ENCODE results near the gene CLDN2. TPM values are rescaled to one million over a fixed set of nuclear protein-coding genes. Genes with fewer than 3 reads are reported as not detected.

Gene CLDN2
- total RNA-seq, 1 donor from 2014 or later = not detected

- Mint-ChIP-seq H3K36me3 (peaks cover 3% of the 10 kb centered on the region), H3K27ac (no peak overlapping the region), H3K27me3 (ENCODE audit: low read depth) (no peaks in the 10 kb centered on the region), H3K9me3 (peaks cover 12% of the 10 kb centered on the region), H3K4me1 (no peaks in the 10 kb centered on the region), H3K4me3 (no peak overlapping the region)
- no peak for DNase-seq (ENCODE audit: low spot score in 2 of 2, unreplicated experiment in 2 of 2)
- TF ChIP-seq CTCF (IDR thresholded peaks at IDR 0.05; ENCODE audit: unreplicated experiment) = no peak
Observed at GRCh38 chrX:106952089-106952488, 31.9 kb downstream of the CLDN2 start.

GRCh38 chrX:106952538-106952937 is 32.3 kb downstream of the CLDN2 start:
- H3K27ac Mint-ChIP-seq = no peak overlapping the region
- peaks cover 9% of the 10 kb centered on the region for H3K9me3 Mint-ChIP-seq
- no peak overlapping the region for H3K4me3 Mint-ChIP-seq
- peaks cover 6% of the 10 kb centered on the region for H3K36me3 Mint-ChIP-seq
- no peak for TF ChIP-seq CTCF (IDR thresholded peaks at IDR 0.05; ENCODE audit: unreplicated experiment)
- DNase-seq (ENCODE audit: low spot score in 2 of 2, unreplicated experiment in 2 of 2) = no peak
- H3K27me3 Mint-ChIP-seq (ENCODE audit: low read depth) = no peaks in the 10 kb centered on the region
- no peaks in the 10 kb centered on the region for H3K4me1 Mint-ChIP-seq

GRCh38 chrX:106952988-106953387 is 32.8 kb downstream of the CLDN2 start:
- peak; percentile 41 for TF ChIP-seq CTCF (IDR thresholded peaks at IDR 0.05; ENCODE audit: unreplicated experiment)
- Mint-ChIP-seq H3K27ac (no peak overlapping the region), H3K4me1 (no peaks in the 10 kb centered on the region), H3K27me3 (ENCODE audit: low read depth) (no peaks in the 10 kb centered on the region), H3K36me3 (peaks cover 9% of the 10 kb centered on the region), H3K4me3 (no peak overlapping the region), H3K9me3 (peaks cover 9% of the 10 kb centered on the region)
- no peak for DNase-seq (ENCODE audit: low spot score in 2 of 2, unreplicated experiment in 2 of 2)

GRCh38 chrX:106954041-106954440 is 33.8 kb downstream of the CLDN2 start:
- Mint-ChIP-seq H3K4me3 (no peak overlapping the region), H3K36me3 (peaks cover 10% of the 10 kb centered on the region), H3K4me1 (no peaks in the 10 kb centered on the region), H3K27ac (no peak overlapping the region), H3K9me3 (peaks cover 9% of the 10 kb centered on the region), H3K27me3 (ENCODE audit: low read depth) (no peaks in the 10 kb centered on the region)
- DNase-seq (ENCODE audit: low spot score in 2 of 2, unreplicated experiment in 2 of 2) = no peak
- no peak for TF ChIP-seq CTCF (IDR thresholded peaks at IDR 0.05; ENCODE audit: unreplicated experiment)

- H3K27me3 Mint-ChIP-seq (ENCODE audit: low read depth) = no peaks in the 10 kb centered on the region
- DNase-seq (ENCODE audit: low spot score in 2 of 2, unreplicated experiment in 2 of 2) = no peak
- no peak for TF ChIP-seq CTCF (IDR thresholded peaks at IDR 0.05; ENCODE audit: unreplicated experiment)
- peaks cover 10% of the 10 kb centered on the region for H3K36me3 Mint-ChIP-seq
- no peaks in the 10 kb centered on the region for H3K4me1 Mint-ChIP-seq
- no peak overlapping the region for H3K4me3 Mint-ChIP-seq
- peaks cover 9% of the 10 kb centered on the region for H3K9me3 Mint-ChIP-seq
- no peak overlapping the region for H3K27ac Mint-ChIP-seq
Observed at GRCh38 chrX:106955004-106955772, 35.0 kb downstream of the CLDN2 start.
